Spleen (tissue), 11 donors: ENCODE results near the gene ADAMTS17. TPM values are rescaled to one million over a fixed set of nuclear protein-coding genes. Genes with fewer than 3 reads are reported as not detected.

ENCODE experiments used
- DNase-seq: peaks from one replicate; pipeline ENCODE4 v3.0.0-alpha.2; 2020
- H3K27ac ChIP-seq, 8 donors: fragments of 200-600 bp; sonication (generic) in 7 of 8; 1 replicate in 4 of 8; 2 replicates in 4 of 8; pipeline versions ENCODE4 v1.5.0 to v1.8.0; 2016 to 2021; ENCODE audit warnings: inconsistent platforms in 4 of 8, mild to moderate bottlenecking in 4 of 8, moderate library complexity in 1 of 8
- H3K27me3 ChIP-seq, 7 donors: fragments of 200-600 bp; sonication (generic) in 6 of 7; replicated peaks in 1 of 7; 1 replicate in 4 of 7; 2 replicates in 3 of 7; pipeline versions ENCODE4 v1.5.0 to v1.8.0; 2016 to 2021; ENCODE audit warnings: inconsistent platforms in 3 of 7, mild to moderate bottlenecking in 1 of 7
- H3K36me3 ChIP-seq, 6 donors: fragments of 200-600 bp; sonication (generic) in 5 of 6; 1 replicate in 4 of 6; 2 replicates in 2 of 6; pipeline versions ENCODE4 v1.5.0 to v1.8.0; 2016 to 2021; ENCODE audit warnings: inconsistent platforms in 2 of 6
- H3K4me1 ChIP-seq, 6 donors: fragments of 200-600 bp; sonication (generic) in 5 of 6; 1 replicate in 3 of 6; 2 replicates in 3 of 6; pipeline versions ENCODE4 v1.5.0 to v1.8.0; 2016 to 2021; ENCODE audit warnings: inconsistent platforms in 3 of 6
- H3K4me3 ChIP-seq, 8 donors: fragments of 200-600 bp; sonication (generic) in 7 of 8; 1 replicate in 4 of 8; 2 replicates in 4 of 8; pipeline versions ENCODE4 v1.5.0 to v1.8.0; 2016 to 2021; ENCODE audit warnings: inconsistent platforms in 4 of 8, mild to moderate bottlenecking in 4 of 8, moderate library complexity in 2 of 8
- H3K9me3 ChIP-seq, 8 donors: fragments of 200-600 bp; sonication (generic) in 7 of 8; 1 replicate in 4 of 8; 2 replicates in 4 of 8; pipeline versions ENCODE4 v1.5.0 to v1.8.0; 2016 to 2021; ENCODE audit warnings: inconsistent platforms in 4 of 8
- POLR2A ChIP-seq, 3 donors: fragments of 450-650 bp; IDR thresholded peaks; one replicate each; pipeline ENCODE4 v1.5.1; 2017; ENCODE audit warnings: antibody characterized with exemption in 3 of 3, mild to moderate bottlenecking in 1 of 3
- POLR2AphosphoS5 ChIP-seq, 3 donors: sonication (generic); formaldehyde crosslinking; IDR thresholded peaks; one replicate each; pipeline ENCODE4 v1.5.1; 2017; ENCODE audit warnings: antibody characterized with exemption in 3 of 3
- WGBS, 5 donors: extraction: QIAGEN DNeasy Blood & Tissue Kit in 3 of 5; methylation state at CpG; one replicate each; pipeline versions ENCODE4 v1.1.5 to v1.1.7; 2013 to 2018; 5-methylcytosine and 5-hydroxymethylcytosine counted together
- intact Hi-C: fragments of 100-400 bp; cut with DNase I; formaldehyde crosslinking; loops from one replicate; pipeline ENCODE4 v1.15.0; 2023; ENCODE audit warnings: low total_unique reads
- polyA plus RNA-seq, 3 donors: library from polyadenylated mRNA; stranded (reverse); fragments of 200-250 nt; gene quantifications; one replicate each; pipeline ENCODE4 v1.2.1, GENCODE V29; 2013
- total RNA-seq, 7 donors: library from RNA; depleted of rRNA in 3 of 7; stranded (reverse); fragments of >200 nt in 3 of 7; fragmentation: NEBNext Ultra II Directional in 4 of 7; extraction: Animal tissue kit (Norgen Biotek cat#: 25700) in 4 of 7; gene quantifications; one replicate each; pipeline versions ENCODE4 v1.1.0 to v1.2.1, GENCODE V29; 2016 to 2021
- TF ChIP-seq, protein P1 (sequence below), 11 experiments: fragments of 200-600 bp in 7 of 11; fragments of 450-650 bp in 4 of 11; sonication (generic) in 4 of 11; IDR thresholded peaks in 8 of 11; conservative IDR thresholded peaks in 3 of 11; 1 replicate in 7 of 11; 2 replicates in 4 of 11; pipeline versions ENCODE4 v1.4.0 to v1.8.0; 2016 to 2021; ENCODE audit warnings: antibody characterized with exemption in 11 of 11, inconsistent platforms in 4 of 11, mild to moderate bottlenecking in 1 of 11
- donor health status: healthy with polysubstance abuse.
- donor health status: DM: no; HTN: no; CAD: no; lungs with moderate emphysema.
- donor health status: DM: no; HTN: no; CAD: no.
- donor health status: Bipolar disorder and iron deficiency.
- donor health status: healthy.
- donor health status: DM: no; HTN: no; CAD: no.
- donor health status: DM: yes; HTN: yes; CAD: no.

Gene ADAMTS17
- total and polyA plus RNA-seq, 10 donors: 0.21 to 13.2 (median 5.8) TPM

DNA sequence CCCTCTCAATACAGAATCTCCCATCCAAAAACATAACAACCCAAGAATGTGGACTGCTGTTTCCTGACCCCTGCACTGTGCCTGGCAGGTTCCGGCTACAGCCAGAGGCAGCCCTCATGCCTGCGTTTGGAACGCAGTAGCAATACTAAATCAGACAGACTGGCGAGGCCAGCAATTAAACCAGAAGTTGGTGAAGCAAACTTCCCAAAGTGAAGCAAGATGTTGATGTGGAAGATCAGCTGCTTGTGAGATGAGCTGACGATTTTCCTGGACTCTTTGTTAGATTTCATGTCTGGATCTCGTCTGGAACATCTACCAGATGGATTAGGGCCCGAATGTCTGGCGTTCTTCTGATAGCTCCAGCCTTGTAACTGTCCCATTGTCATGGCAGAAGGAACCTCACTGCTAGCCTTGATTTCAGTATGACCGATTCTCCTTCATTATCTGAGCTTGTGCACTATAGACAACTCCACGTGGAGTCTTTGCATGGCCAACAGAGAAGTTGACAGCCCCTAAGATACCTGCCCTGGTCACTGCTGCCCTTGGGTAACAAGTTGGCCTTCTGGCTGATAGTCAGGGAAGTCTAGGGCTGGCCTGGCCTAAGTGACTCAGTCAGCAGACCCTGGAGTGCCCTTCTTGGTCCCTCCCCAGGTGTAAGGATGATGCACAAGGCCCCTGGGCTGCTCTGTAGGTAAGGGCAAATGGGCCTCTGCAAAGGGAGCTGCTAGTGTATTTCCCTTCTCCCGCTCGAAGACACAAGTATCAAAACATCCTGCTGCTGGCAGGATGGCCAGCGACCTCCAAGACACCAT lies 126.5 kb downstream of the ADAMTS17 start:
- no peak overlapping the region for H3K27ac ChIP-seq
- peak; percentile 21 for DNase-seq
- intact Hi-C loops: no loop called here

DNA sequence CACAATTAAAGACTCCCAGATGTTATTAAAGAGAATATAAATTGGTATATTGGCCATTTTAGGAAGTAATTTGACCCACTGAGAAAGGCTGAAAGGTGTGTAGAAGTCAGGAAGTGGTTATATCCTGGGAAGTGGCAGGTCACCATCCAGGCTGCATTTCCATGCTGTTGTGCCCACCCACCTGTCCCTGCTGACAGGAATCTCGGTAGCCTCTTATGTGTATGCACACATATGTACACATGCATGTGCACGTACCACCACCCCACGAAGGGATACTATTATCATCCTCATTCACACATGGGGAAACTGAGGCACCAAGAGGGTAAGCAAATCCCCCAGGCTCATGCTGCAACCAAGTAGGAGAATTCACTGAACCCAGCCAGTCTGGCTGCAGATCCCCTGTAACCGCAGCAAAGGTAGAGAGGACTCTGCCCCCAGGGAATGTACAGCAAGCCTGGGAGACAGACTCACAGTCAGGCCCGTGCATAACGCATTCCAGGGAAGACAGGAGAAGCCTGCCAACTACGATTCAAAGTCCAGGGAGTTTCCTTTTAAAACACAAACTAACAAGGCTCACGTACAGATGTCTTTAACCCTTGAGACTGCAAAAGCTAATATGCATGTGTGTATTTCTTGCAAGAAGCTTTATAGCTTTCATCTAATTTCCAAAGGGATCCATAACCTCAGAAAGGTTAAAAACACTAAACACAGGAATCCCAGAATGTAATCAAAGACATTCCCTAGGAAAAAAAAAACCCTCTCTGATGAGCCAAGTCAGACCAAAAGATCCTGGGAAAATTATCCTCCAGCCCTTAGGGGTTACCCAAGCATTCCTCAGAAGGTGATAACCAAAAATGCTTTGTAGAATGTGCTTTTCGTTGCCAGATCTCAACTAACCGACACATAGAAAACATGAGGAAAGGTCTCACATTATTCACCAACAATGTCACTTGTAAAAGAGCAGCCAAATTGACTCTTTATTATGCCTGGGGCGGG lies 129.6 kb downstream of the ADAMTS17 start:
- TF ChIP-seq POLR2A (IDR thresholded peaks at IDR 0.05): no peak
- TF ChIP-seq, protein P1, sequence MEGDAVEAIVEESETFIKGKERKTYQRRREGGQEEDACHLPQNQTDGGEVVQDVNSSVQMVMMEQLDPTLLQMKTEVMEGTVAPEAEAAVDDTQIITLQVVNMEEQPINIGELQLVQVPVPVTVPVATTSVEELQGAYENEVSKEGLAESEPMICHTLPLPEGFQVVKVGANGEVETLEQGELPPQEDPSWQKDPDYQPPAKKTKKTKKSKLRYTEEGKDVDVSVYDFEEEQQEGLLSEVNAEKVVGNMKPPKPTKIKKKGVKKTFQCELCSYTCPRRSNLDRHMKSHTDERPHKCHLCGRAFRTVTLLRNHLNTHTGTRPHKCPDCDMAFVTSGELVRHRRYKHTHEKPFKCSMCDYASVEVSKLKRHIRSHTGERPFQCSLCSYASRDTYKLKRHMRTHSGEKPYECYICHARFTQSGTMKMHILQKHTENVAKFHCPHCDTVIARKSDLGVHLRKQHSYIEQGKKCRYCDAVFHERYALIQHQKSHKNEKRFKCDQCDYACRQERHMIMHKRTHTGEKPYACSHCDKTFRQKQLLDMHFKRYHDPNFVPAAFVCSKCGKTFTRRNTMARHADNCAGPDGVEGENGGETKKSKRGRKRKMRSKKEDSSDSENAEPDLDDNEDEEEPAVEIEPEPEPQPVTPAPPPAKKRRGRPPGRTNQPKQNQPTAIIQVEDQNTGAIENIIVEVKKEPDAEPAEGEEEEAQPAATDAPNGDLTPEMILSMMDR (IDR thresholded peaks at IDR 0.05 in 8 of 11, conservative IDR thresholded peaks at IDR 0.05 in 3 of 11): no peak
- TF ChIP-seq POLR2AphosphoS5 (IDR thresholded peaks at IDR 0.05): no peak
- no peaks in the 10 kb centered on the region for H3K36me3 ChIP-seq
- no peaks in the 10 kb centered on the region for H3K9me3 ChIP-seq
- intact Hi-C loops: no loop called here
- peak; percentile 59 for DNase-seq
- 62 to 70% (median 63%) methylated on average over 11 of the region's 11 CpGs for WGBS, 5 donors
- no peak overlapping the region for H3K4me3 ChIP-seq
- no peaks in the 10 kb centered on the region for H3K27me3 ChIP-seq
- no peak overlapping the region for H3K27ac ChIP-seq
- no peaks in the 10 kb centered on the region for H3K4me1 ChIP-seq

More for the DNA sequence above, 126.5 kb downstream of the ADAMTS17 start:
- no peak overlapping the region for H3K4me3 ChIP-seq
- no peaks in the 10 kb centered on the region for H3K9me3 ChIP-seq
- 79 to 86% (median 82%) methylated on average over 13 of the region's 13 CpGs for WGBS, 5 donors
- TF ChIP-seq POLR2A (IDR thresholded peaks at IDR 0.05): no peak
- TF ChIP-seq, protein P1 (IDR thresholded peaks at IDR 0.05 in 8 of 11, conservative IDR thresholded peaks at IDR 0.05 in 3 of 11): no peak
- no peak for TF ChIP-seq POLR2AphosphoS5 (IDR thresholded peaks at IDR 0.05)
- no peaks in the 10 kb centered on the region for H3K27me3 ChIP-seq
- H3K4me1 ChIP-seq: no peaks in the 10 kb centered on the region
- no peaks in the 10 kb centered on the region for H3K36me3 ChIP-seq

DNA sequence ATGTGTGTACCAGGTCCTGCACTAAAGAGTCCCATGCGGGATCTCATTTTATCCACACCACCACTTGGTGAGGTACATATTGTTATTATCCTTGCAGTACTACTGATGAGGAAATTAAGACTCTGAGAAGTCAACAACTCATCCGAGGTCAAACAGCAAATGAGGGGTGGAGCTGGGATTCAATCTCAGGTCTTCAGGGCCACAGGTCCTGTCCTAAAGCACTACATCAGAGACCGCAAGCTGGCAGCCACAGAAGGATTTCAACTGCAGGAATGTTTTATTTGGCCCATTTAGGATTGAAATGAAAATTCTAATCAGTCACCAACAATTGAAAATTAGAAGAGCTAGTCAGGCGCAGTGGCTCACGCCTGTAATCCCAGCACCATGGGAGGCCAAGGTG lies 131.4 kb downstream of the ADAMTS17 start:
- no peaks in the 10 kb centered on the region for H3K27me3 ChIP-seq
- no peak for TF ChIP-seq POLR2A (IDR thresholded peaks at IDR 0.05)
- TF ChIP-seq POLR2AphosphoS5 (IDR thresholded peaks at IDR 0.05): no peak
- TF ChIP-seq, protein P1 (IDR thresholded peaks at IDR 0.05 in 8 of 11, conservative IDR thresholded peaks at IDR 0.05 in 3 of 11): no peak
- H3K4me1 ChIP-seq: no peaks in the 10 kb centered on the region
- H3K9me3 ChIP-seq: no peaks in the 10 kb centered on the region
- no peaks in the 10 kb centered on the region for H3K36me3 ChIP-seq
- no peak overlapping the region for H3K4me3 ChIP-seq
- DNase-seq: peak; percentile 10
- no peak overlapping the region for H3K27ac ChIP-seq
- intact Hi-C loops: no loop called here
- 91 to 95% (median 92%) methylated on average over 5 of the region's 5 CpGs for WGBS, 5 donors
